Left hindlimb (tissue), 1 donor: ENCODE results near the gene DSTN.

Experiments
- DNase-seq: peaks from one replicate; pipeline ENCODE4 v3.0.0-alpha.2; 2018

DSTN gene

DNA sequence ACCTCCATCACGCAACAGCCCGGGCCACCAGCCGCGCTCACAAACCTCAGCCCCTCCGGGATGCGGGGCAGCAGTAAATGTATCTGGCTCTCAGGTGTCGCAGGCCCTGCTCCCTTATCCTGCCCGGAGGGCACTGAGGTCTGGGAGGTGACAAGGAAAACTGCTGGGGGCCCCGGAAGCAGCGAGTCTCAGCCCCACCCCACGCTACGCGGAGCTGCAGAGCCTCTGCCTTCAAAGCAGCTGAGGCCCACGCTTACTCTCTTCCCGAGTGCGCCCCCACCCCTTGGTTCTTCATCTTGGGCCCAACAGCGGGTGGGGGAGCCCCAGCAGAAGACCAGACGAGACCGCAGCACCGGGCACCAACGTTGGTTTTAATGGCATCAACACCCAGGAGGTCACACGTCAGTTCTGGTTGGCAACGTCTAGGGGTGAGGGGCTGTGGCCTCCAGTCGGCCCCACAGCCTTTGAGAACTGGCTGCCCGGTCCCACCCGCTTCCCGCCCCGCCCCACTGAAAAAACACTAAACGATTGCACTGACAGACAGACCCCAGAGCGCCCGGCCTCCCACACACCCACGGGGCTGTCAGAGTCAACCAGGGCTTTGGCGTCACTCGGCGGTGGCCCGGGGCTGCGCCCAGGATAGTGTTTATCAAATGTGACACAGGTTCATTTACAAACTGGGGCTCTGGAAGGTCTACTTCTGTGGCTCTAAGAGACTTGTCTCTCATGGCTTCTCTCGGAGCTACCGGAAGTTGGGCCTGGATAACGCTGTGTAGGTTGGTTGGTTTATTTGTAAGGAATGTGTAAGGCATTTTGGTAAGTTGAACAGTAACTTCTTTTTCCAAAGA is 43.7 kb downstream of the DSTN start:
- peak; percentile 46 for DNase-seq

DNA sequence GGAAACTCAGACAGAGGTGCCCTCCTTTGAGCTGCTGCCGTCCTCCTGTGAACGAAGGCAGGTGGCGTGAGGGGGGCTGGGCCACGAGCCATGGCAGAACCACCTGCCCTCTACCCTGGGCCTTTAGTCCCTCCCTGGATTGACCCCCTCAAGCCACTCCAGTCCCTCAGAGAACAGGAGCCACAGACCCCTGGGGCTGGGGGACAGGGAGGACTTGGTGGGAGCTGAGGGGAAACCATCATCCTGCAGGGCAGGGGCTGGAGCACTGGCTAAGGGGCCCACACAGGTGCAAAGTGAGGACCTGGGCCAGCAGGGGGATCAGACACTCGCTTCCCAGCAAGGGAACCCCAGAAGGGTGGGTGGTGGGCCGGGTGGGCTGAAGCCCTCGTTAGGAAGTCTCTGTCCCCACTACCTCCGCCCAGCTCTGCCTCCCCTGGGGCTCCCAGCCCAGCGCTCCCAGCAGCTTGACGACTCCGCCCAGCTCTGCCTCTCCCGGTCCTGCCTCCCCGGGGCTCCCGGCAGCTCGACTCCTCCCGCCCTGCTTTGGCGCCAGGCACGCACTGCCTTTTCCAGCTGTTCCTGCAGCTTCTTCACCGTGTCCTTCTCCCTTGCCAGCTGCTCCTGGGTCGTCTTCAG is 44.4 kb downstream of the DSTN start:
- DNase-seq, result peak; percentile 74

DNA sequence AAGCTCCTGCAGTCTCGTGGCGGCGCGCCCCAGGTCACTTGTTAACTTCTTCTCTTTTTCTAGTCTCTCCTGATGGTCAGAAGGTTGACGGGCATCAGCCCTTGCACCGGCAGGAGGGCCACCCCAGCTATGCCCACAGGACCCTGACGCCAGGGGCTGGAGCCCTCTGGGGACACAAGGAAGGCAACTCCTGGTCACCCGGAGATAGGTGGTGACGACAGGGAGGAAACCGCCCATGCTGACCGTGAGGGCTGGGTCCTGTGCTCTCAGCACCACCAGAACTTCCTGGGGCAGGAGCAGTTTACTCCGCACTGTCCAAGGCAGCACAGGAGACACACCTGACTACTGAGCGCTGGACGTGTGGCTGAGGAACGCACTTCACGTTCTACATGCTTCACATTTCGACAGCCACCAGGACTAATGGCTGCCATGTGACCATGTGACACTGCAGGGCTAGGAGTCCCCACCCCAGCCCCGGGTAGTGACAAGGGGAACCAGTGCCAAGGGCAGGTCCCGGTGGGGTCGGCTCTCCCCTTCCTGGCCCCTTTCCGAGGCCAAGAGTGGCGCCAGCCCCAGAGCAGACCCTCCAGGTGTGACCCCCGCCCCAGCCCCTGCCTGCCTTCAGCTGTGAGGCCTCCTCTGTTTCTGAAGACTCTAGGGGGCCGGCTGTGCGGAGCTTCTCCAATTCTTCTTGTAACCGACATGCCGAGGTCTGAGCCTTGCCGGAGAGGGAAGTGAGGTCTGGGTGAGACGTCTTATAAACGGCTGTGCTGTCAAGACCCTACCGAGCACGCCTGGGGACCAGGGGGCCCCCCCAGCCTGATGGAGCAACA is 45.2 kb downstream of the DSTN start:
- peak; percentile 43 for DNase-seq

DNA sequence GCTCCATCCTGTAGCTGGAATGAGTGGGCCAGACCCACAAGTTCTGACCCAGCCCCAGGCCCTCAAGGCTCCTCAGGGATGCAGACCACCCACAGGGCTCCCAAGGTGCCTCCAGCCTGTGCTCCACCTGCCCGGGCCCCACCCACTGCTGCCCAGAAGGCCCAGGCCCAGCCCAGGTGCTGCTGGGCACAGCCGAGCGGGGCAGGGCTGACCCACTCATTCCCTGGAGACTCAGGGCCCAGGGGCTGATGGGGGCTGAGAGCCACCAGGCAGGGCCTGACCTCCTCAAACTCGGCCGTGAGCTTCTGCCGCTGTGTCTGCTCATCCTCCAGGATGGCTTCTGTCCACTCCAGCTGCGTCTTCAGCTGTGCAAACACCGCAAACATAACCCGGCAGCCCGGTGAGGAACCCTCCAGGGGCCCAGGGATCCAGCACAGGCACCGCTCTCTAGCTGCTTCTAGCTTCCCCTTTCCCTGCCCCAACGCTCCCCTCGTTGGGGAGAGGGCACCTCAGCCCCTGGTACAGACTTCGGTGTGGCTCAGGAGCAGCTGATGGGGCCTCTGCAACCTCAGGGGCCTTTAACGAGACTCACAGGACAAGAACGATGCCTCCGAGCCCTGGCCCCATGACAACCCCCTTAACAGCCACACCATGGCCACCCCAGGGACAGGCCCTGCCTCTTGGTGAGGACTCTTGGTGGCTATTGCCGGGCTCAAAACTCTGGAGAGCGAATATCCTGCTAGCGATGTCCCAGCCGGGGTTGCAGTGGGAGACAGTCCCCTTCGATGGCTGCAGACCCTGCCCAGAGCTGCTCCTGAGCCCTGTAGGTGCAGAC is 46.0 kb downstream of the DSTN start:
- DNase-seq, result peak; percentile 42

DNA sequence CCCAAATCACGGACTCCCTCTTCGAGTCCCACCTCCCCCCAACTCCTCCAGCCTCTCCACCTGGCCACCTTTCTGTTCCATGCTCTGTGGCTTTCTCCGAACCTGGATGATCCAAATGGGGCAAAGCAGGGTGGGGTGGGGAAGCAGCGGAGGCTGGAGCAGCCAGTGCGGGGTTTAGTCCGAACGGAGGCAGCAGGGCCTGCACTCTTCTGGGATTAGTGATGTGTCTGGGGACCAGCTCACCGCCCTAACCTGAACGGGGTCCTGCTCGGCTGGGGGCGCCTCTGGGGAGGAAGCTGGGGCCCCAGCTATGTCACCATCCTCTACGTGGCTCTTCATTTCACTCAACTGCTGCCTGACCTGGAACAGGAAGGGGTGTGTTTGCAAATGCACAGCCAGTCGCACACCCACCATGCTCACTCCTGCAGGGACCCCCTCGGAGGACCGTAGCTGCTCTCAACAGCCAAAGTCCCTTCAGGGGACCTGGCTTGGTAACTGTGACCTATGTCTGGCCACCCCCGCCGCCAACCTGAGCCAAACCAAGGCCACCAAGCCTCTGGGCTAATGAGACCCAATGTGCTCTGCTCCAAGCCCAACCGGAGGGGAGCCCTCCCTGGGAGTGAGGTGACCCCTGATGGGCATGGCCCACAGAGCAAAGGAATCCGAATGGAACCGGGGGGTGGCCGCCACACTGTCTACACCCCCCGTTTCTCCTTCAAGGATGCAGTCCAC is 46.8 kb downstream of the DSTN start:
- peak; percentile 36 for DNase-seq

DNA sequence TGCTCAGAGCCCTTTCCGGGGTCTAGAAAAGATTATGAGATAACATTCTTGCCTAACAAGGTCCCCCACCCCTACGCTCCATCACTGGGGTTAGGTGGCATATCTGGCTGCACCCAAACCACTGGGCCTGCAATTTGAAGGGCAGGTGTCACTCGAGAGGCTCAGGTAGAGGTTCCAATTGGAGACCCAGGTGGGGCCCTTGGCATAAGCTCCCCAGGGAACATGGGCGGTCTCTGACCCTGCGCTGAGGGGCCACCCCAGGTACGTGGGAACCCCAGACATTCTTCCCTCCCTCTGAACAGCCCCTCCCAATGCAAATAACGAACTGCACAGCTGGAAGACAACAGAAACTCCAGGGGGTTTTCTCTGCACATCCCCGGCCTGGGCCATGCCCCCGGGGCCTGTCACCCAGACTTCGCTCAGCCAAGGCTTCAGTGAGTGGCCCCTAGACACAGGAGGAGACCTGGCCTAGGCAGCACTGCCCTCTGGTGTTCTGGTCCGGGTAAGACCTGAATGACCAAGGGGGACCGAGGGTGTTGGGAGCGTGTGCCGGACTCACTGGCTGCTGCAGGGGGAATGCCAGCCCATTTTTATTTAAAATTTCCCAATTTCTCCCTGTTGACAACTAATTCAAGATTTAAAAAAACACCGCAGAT is 47.5 kb downstream of the DSTN start:
- peak; percentile 44 for DNase-seq

DNA sequence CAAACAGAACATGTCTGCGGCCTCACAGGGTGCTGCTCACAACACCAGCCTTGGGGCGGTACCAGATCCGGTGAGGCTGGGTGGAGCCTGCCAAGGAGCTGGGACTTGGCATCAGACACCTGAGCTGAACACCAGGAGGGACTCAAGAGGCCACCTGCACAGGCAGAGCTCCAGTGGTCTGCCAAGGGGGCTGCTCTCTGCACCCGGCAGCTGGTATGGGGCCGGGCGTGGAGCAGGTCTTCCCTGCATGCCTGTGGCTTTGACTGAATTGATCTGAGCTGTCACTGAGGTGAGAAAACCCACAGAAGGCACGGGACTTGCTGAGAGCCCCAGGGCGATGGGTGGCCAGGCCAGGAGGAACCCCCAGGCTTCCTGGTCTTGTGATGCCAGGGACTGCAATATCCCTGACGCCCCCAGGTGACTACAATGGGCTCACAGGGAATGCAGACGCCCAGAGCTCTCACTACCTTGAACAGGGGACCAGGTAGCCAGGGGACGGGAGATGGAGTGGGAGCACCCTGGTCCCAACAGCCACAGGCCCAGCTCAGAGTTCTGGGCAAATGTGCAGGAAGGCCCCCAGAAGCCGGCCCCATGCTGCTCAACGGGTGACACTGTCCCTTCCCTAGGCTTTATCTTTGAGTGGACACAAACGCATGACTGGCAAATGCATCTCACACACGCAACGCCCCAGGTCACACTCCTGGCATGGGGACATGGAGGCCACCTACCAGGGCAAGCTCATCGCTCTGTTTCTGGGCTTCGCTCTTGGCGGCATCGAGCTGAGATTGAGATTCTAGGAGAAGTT is 48.2 kb downstream of the DSTN start:
- DNase-seq, result peak; percentile 38

DNA sequence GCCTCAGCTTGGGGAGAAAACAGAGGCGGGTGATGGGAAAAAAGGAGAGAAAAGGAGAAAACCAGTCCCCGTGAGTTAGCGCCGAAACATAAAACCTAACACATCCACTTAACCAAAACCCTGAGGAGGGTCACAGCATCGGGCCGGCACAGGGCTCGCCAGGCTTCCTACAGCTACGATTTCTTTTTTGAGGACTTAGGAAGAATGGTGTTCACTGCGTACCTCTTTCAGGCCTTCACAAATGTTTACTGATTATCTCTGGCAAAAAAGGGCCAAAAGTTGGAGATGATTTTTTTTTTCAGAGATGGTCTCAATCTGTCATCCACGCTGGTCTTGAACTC is 48.8 kb downstream of the DSTN start:
- no peak for DNase-seq

DNA sequence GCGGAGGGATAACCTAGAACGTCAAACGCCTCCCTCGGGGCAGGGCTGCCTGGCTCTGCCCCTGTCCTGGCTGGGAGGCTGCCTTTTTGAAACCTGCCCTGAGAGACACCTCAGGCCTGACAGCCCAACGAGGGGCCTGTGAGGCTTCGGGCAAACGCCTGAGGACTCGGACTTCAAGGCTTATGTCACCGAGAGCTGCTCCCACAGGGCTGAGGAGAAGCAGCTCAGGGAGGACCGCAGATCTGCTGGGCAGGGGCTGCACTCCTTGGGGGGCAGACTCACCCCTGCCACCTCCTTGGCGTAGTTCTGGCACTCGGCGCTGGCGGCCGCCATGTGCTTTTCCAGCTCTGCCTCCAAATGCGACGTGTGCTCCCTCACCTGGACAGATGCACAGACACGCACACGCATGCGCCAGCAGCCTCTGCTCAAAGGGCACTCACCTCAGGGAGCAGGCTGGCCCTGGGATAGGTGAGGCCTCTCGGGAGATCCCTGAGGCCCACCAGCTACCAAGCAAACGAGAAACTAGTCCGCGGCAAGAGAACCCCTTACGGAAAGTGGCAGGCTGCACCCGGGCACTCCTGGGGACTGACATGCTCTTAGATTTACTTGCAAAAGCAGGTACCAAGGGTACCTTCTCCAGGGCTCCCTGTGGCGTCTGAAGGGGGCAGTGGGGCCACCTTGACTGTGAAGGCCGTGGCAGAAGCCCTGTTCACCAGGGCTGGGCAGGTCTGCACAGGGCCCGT is 49.6 kb downstream of the DSTN start:
- DNase-seq, result peak; percentile 28

DNA sequence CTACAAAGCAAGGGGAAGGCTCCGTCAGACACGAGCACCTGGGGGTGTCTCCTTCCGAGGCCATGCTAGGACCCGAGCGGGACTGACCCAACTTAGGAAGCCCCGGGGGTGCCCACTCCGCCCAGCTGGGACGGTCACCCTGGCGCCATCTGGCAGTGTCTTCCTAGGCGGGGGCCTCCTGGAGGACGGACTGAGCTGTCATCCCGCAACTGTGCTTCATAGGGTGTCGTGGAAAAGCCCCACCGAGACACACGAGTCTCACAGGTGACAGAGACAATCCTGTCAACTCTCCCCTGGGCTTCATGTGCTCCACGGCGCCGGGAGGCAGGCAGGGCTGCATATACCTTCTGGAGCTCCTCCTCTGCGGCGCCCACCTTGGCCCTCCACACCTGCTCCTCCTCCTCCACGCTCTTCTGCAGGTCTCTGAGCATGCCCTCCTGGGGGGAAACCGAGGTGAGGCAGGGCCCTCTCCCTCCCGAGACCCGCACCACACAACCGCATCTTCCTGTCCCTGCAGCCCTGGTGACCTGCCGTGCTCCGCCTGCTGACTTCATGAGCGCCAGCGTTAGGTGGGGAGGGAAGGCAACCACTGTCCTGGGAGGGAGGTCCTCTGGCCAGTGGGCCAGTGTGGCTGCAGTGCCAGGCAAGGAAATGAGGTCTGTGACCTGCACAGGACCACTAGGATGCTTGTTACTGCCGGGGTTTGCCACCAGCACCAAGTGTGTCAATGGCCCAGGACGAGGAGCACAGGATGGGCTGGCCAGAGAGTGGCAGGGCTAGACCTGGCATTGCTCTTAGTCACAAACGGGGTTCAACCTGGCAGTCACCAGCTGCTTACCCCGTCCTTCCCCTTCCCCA is 50.7 kb downstream of the DSTN start:
- DNase-seq, result peak; percentile 17

DNA sequence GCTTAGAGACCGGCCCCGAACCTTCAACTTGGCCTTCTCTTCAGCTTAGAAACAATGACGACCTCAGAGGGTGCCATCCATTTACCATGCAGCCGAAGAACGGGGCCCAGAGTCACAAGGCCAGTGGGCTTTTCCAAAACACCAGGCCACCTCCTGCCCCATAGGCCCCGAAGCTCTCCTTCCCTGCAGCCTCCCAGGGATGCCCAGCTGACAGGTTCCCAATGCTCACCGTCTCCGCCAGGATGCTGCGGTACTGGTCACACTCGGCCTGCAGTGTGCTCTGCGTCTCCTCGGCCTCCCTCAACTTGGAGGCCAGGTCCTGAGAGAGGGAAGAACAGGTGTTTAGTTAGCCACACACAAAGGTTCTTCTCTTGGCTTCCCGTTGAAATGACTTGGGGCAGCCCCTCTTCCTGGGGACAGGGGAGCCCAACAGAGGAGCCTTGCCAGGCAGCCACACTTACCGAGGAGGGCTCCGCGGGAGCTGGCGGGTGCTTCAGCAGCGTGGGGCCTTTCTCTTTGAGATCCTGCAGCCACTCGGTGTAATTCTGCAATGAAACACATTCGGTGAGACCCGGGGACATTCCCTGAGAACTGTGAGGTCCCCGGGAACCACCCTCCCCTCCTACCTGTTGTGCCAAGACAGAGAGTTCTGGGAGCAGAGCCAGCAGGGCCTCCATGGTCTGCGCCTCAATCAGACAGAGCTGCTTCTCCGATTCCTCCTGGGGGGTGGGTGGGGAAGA is 51.5 kb downstream of the DSTN start:
- peak; percentile 23 for DNase-seq

DNA sequence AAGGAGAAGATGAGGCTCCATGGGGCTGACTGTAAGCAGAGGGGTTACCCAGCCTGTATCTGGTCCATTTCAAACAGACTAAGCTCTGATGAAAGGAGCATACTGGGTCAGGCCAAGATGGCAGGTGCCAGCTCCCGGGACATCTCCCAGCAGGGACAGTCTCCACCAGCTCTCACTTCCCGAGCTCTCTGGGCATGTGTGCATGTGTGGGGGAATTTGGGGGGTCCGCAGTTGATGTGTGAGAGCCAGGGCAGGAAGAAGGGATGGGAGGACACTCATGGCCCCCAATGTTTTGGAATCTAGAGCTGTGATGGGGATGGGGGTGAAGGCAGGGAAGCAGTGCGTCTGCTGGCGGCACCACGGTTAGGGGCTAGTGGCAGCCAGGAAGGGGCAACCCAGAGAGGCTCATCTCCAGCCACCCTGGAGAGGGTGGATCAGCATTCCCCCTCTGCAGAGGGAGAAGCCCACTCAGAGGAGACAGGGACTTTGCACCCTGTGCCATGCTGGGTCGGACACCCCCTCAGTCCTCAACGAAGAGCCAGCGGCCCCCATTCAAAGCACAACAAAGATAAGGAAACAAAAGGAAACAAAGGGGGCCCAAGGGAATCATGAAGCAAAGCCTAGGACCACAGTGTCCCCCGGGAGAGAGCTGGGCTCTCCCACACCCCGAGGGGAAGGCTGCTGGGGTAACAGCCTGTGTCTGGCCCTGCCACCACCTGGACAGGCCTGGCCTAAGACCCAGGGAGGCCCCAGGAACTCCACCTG is 52.4 kb downstream of the DSTN start:
- no peak for DNase-seq

DNA sequence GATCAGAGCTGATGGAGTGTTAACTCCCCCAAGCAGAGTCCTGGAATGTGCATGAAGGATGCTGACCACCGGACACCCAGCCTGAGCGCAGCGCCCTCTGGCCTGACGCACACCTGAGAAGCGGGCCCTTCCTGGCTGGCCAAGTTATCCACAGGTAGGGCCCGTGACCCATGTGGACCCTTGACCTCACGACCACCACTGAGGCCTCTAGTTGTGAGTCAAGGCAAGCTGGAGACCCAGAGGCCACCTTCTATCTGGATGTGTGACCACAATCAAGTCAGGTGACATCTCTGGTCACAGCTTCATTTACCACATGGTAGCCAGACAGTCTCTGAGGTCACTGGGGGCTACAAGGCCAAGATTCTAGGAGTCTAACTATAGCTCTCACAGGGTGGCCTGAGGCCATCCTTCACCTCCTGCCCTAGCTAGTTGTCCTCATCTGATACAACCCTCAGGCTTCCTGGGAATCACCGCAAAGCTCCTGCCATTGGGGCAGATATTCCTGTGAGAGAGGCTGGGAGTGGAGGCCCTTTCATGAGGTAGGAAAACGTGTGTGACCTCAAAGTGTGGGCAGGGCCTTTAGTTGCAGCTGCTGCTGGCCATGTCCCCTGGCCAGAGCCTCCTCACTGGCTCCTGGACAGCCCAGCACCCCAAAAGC is 53.1 kb downstream of the DSTN start:
- DNase-seq, result peak; percentile 21

DNA sequence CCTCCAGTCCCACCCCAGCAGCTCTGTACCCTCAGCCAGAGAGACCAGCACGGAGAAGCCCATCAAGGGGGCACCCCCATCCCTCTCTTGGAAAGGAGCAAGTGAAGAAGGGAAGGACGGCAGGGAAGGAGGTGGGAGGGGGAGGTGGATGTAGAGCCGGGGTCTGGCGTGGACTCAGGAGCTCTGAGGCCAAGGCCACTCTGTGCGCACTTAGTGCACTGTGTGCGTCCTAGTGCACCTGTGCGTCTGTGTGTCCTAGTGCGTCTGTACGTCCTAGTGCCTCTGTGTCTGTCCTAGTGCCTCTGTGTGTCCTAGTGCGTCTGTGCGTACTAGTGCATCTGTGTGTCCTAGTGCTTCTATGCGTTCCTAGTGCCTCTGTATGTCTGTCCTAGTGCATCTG is 54.2 kb downstream of the DSTN start:
- peak; percentile 15 for DNase-seq

DNA sequence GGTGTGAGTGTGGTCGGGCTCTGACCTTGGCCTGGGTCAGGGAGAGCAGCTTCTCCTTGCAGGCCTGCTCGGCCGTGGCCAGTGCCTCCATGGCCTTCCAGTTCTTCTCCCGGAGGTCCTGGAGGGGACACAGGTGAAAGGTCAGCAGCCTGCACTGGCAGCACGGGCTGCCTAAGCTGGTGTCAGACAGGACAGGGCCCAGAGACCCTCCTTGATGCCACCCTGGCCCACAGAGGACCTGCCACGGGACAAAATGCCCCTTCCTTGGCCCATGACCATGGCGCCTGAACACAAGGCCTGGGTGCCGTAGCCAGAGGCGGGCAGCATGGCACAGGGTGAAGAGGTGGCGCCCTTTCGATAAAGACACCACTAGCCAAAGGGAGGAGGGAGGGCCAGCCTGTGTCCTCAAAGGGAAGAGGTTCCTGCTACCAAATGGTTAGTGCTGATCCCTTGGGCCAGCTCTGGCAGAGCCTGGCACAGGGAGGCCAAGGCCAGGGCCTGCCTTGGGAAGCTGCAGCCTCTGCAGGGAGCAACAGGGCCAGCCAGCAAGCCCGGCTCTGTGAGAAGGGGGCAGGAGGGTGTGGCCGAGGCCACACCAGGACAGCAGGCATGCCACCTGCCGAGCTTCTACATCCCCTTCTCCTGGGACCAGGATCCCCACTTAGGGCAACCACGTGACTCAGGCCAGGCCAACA is 54.8 kb downstream of the DSTN start:
- DNase-seq, result peak; percentile 23
